Activated naive CD4-positive, alpha-beta T cell treated with anti-CD3 and anti-CD28 coated beads, Interleukin-2, amount 50 U/mL, for 72 hours (primary cell): Measurements from ENCODE around the gene DHODH. TPM values are rescaled to one million over a fixed set of nuclear protein-coding genes. Genes with fewer than 3 reads are reported as not detected.
"Not testable (repeated sequence)": the region's sequence is repeated elsewhere in the genome, so short reads cannot be mapped to it uniquely, and the experiment has no call there.

Experiments
- ATAC-seq, 2 donors: fragments of 150-1000 bp; cut with Tn5 transposase; 2 replicates each; pipeline ENCODE4 v1.10.0; 2021; ENCODE audit warnings: mild to moderate bottlenecking in 2 of 2, moderate library complexity in 2 of 2
- DNase-seq, 2 donors: peaks; one replicate each; pipeline ENCODE4 v3.0.0; 2021 to 2022; ENCODE audit warnings: low spot score in 2 of 2
- H3K27ac Mint-ChIP-seq, 2 donors: one replicate each; pipeline ENCODE4 v1.8.0; 2022; ENCODE audit warnings: mild to moderate bottlenecking in 2 of 2, mixed read lengths in 2 of 2
- H3K36me3 Mint-ChIP-seq, 2 donors: one replicate each; pipeline ENCODE4 v1.8.0; 2022; ENCODE audit warnings: mixed read lengths in 2 of 2
- H3K9me3 Mint-ChIP-seq, 2 donors: one replicate each; pipeline ENCODE4 v1.8.0; 2022; ENCODE audit warnings: mixed read lengths in 2 of 2
- total RNA-seq, 2 donors: library from RNA; stranded (reverse); gene quantifications; one replicate each; pipeline ENCODE4 v1.2.3, GENCODE V29; 2022

DHODH gene
- total RNA-seq, 2 donors from 2014 or later: 16.8 to 18.7 TPM

- no peak for ATAC-seq
- Mint-ChIP-seq H3K36me3 (no peaks in the 10 kb centered on the region), H3K9me3 (no peaks in the 10 kb centered on the region), H3K27ac (no peak overlapping the region)
- DNase-seq: no peak
These were observed 24.9 kb downstream of the DHODH start for GRCh38 chr16:72033437-72033836.

DNA sequence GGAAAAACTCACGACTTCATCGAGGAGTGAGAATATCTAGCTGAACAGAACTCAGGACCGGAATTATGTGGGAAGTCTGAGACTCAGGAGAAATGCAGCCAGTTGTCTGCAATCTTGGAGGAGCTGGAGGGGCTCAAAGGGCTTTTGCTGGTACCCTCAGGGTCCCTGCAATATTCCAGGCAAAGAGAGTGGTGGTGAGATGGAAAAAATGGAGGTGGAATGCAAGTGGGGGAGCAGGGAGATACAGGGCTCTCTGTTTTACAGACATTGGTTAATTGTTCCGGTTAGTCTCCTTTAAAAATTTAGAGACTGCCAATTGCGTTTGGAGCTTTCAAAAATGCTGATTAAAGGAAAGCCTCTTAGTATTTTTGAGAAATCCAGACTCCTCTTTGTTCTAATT is 27.6 kb downstream of the DHODH start:
- Mint-ChIP-seq H3K9me3 (no peaks in the 10 kb centered on the region), H3K36me3 (peaks cover 0 to 1% of the 10 kb centered on the region in 2 donors), H3K27ac (no peak overlapping the region)
- ATAC-seq (no peak), DNase-seq (no peak)

GRCh38 chr16:72042157-72042660 is 33.7 kb downstream of the DHODH start:
- DNase-seq (no peak), ATAC-seq (no peak)
- Mint-ChIP-seq H3K9me3 (no peaks in the 10 kb centered on the region), H3K36me3 (peaks cover 0 to 19% of the 10 kb centered on the region in 2 donors), H3K27ac (no peak overlapping the region)

- Mint-ChIP-seq H3K36me3 (peaks cover 0 to 19% of the 10 kb centered on the region in 2 donors), H3K9me3 (no peaks in the 10 kb centered on the region), H3K27ac (peak overlapping the region in 1 of 2 donors; percentile 40)
- DNase-seq (no peak), ATAC-seq (no peak)
These were observed 34.5 kb downstream of the DHODH start for GRCh38 chr16:72043058-72043457.

- peaks cover 0 to 19% of the 10 kb centered on the region in 2 donors for H3K36me3 Mint-ChIP-seq
- H3K27ac Mint-ChIP-seq: no peak overlapping the region
- no peaks in the 10 kb centered on the region for H3K9me3 Mint-ChIP-seq
- ATAC-seq (no peak), DNase-seq (no peak)
These were observed 35.0 kb downstream of the DHODH start for GRCh38 chr16:72043539-72043938.

DNA sequence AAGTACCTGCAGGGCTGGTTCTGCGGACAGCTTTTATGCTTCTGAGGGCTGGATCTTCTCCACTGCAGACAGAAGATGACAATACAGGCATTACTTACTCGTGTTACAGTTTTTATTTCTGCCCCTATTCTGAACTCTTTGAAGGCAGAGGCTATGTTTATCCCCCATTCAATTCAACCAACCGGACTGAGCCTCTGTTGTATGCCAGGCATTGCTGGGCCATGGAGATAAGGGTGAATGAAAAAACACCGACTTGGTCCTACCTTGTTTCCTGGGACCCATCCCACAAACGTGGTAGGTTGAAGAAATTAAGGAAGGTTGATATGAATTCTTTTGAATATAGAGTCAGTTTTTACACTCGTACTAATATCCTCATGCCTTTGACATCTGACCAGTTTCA is 35.8 kb downstream of the DHODH start:
- DNase-seq (no peak), ATAC-seq (no peak)
- H3K27ac Mint-ChIP-seq: no peak overlapping the region
- H3K36me3 Mint-ChIP-seq: peaks cover 7 to 19% of the 10 kb centered on the region in 2 donors
- H3K9me3 Mint-ChIP-seq: no peaks in the 10 kb centered on the region

DNA sequence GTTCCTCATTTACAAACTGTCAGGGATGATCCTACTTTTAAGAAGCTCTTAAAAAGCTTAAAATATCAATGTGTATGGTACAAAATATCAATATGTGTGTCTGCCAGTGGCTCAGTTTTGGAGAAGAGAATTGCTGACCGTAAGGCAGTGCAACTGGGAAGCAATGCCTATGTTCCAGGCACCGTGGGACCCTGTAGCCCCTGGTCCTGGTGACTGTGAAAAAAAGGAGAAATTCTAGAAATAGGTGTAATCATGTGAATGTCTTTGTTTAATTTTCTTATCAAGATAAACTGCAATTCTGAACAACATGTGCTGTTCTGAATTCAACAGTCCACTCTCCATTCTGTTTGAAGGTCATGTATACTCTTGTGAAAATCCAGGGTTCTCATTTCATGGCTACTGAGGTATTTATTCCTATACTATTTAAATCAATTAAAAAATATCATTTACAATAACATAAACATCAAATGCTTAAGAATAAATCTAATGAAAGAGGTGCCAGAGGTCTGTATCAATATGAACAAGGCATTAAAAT is 36.3 kb downstream of the DHODH start:
- no peak for DNase-seq
- H3K27ac Mint-ChIP-seq: no peak overlapping the region
- H3K36me3 Mint-ChIP-seq: peaks cover 11 to 21% of the 10 kb centered on the region in 2 donors
- peaks cover 1 to 2% of the 10 kb centered on the region in 2 donors for H3K9me3 Mint-ChIP-seq
- no peak for ATAC-seq

- DNase-seq (no peak), ATAC-seq (no peak)
- Mint-ChIP-seq H3K9me3 (peaks cover 4 to 5% of the 10 kb centered on the region in 2 donors), H3K36me3 (peaks cover 5 to 15% of the 10 kb centered on the region in 2 donors), H3K27ac (no peak overlapping the region)
These were observed 40.6 kb downstream of the DHODH start for GRCh38 chr16:72049110-72049509.

DNA sequence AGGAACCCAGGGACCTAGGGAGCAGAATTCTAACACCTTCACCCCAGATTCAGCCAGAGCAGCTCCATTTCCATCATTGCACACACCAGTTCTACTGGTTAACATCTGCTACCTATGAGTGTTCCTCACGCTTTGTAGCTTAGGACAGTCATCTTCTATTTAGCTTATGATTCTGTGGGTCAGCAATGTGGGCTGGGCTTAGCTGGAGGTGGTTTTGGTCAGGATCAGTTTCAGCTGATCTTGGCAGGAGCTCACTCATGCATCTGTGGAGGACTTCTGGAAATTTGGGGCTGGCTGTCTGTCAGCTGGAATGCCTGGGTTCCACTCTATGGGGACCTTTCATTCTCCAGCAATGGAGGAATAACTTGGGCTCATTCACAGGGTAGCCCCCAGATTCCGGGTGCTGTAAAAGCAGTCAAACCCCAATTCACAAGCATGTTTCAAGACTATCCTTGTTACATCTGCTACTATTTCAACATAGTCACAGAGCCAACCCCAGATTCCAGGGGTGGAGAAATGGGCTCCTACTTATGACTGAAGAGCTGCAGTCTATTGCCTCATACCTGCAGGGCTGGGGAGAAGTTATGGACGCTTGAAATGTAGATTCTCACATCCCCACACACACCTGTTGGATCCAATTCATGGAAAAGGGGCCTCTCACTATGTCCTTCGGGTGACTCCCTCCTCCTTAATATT is 42.4 kb downstream of the DHODH start:
- Mint-ChIP-seq H3K9me3 (peaks cover 4 to 5% of the 10 kb centered on the region in 2 donors), H3K36me3 (peaks cover 5 to 15% of the 10 kb centered on the region in 2 donors), H3K27ac (no peak overlapping the region)
- no peak for ATAC-seq
- DNase-seq: no peak

DNA sequence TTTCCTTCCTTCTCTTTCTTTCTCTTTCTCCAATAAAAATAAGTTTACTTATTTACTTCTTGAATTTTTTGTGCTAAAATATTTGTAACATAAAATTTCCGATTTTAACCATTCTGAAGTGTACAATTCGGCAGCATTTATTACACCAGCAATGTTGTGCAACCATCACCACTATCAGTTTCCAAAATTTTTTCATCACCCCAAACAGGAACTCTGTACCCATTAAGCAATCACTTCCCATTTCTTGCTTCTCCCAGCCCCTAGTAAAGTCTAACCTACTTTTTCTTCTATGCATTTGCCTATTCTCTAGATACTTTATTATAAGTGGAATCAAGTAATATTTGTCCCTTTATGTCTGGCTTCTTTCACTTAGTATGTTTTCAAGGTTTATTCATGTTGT is 43.3 kb downstream of the DHODH start:
- H3K9me3 Mint-ChIP-seq: peaks cover 4 to 5% of the 10 kb centered on the region in 2 donors
- no peak for ATAC-seq
- no peak for DNase-seq
- H3K27ac Mint-ChIP-seq: no peak overlapping the region
- H3K36me3 Mint-ChIP-seq: peaks cover 5 to 15% of the 10 kb centered on the region in 2 donors

DNA sequence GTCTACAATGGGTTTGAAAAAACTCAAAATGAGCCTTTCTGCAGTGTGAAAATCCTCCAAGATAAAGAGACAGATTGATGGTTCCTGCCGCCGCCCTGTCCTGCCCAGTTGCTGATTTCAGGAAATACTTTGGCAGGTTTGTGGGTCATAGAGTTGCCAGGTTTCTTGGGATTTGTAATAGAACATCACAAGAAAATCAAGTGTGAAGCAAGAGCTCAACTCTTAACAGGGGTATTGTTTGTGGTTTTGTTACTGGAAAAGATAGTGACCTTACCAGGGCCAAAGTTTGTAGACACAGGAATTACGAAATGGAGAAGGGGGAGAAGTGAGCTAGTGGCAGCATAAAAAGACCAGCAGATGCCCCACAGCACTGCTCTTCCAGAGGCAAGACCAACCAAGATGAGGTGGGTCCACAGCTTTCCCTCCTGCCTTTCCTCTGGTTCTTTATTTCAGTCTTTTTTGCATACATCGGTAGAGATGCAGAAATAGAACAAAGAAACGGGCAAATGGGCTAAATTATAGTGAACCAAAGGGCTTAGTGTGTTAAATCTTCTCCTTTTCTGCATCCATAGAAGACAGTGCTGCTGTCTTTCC is 45.8 kb downstream of the DHODH start, which contains the start of gene HP:
Gene HP, plus strand, starts transcription at position 252 of the 594 bp plus-strand sequence. Its CDS starts 148 bp downstream, at position 400.
- H3K9me3 Mint-ChIP-seq, H3K27ac Mint-ChIP-seq, ATAC-seq, H3K36me3 Mint-ChIP-seq, DNase-seq: not testable (repeated sequence)

GRCh38 chr16:72055911-72056310 is 47.4 kb downstream of the DHODH start:
- ATAC-seq: no peak
- no peak for DNase-seq
- Mint-ChIP-seq H3K9me3 (no peaks in the 10 kb centered on the region), H3K36me3 (no peaks in the 10 kb centered on the region), H3K27ac (no peak overlapping the region)

DNA sequence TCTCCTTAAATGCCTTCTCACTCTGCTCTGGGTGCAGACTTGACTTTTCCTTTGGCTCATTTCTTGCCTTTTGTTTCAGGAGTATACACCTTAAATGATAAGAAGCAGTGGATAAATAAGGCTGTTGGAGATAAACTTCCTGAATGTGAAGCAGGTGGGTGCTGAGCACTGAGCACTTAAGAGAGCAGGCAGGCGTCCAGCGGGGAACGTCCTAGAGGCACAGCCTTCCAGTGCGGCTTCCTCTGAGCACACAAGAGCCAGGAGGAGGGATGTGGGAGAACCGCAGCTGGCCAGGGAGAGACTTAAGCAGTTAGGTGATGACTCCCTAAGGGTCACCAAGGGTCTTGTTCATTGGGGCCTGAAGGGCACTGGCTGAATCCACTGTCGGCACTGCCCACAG is 48.8 kb downstream of the DHODH start:
- not testable (repeated sequence) for ATAC-seq, H3K9me3 Mint-ChIP-seq, H3K36me3 Mint-ChIP-seq, DNase-seq, H3K27ac Mint-ChIP-seq

DNA sequence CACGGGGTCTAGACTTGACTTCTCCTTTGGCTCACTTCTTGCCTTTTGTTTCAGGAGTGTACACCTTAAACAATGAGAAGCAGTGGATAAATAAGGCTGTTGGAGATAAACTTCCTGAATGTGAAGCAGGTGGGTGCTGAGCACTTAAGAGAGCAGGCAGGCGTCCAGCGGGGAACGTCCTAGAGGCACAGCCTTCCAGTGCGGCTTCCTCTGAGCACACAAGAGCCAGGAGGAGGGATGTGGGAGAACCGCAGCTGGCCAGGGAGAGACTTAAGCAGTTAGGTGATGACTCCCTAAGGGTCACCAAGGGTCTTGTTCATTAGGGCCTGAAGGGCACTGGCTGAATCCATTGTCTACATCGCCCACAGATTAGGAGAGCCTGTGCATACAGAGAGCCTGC is 50.5 kb downstream of the DHODH start:
- not testable (repeated sequence) for ATAC-seq, H3K36me3 Mint-ChIP-seq, H3K27ac Mint-ChIP-seq, DNase-seq, H3K9me3 Mint-ChIP-seq

GRCh38 chr16:72060405-72060804 is 51.9 kb downstream of the DHODH start:
- H3K9me3 Mint-ChIP-seq: no peaks in the 10 kb centered on the region
- H3K27ac Mint-ChIP-seq: no peak overlapping the region
- ATAC-seq: no peak
- H3K36me3 Mint-ChIP-seq: no peaks in the 10 kb centered on the region
- DNase-seq: no peak

- ATAC-seq: no peak
- no peak overlapping the region for H3K27ac Mint-ChIP-seq
These were observed 53.0 kb downstream of the DHODH start for GRCh38 chr16:72061564-72061963.

DNA sequence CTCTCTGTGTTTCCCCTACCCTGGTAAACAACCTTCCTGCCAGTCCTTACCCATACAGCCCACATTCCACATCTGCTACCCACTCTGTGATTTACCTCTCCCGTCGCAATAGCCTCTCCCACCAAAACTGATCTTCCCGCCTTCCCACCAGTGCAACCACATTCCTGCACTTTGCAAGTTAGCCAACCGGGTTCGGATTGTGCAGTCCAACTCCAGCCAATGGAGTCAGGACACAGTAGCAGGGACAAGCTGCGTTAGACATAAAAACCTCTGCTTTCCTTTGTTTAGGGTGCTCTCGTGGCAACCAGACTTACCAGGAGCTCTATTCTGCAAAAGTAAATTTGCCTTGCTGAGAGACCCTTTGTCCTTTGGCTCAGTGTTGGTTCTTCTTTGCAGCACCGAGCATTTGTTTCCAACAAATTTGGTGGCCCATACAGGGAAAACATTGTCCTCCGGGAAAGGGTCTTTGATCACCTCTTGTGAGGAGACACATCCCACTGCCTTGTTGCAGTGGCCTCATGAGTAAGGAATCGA is 55.9 kb downstream of the DHODH start:
- Mint-ChIP-seq H3K36me3 (no peaks in the 10 kb centered on the region), H3K9me3 (no peaks in the 10 kb centered on the region), H3K27ac (no peak overlapping the region)
- DNase-seq (no peak), ATAC-seq (no peak)

More at GRCh38 chr16:72061564-72061963, 53.0 kb downstream of the DHODH start:
- no peaks in the 10 kb centered on the region for H3K36me3 Mint-ChIP-seq
- DNase-seq: no peak
- no peaks in the 10 kb centered on the region for H3K9me3 Mint-ChIP-seq
